ENCODE measurements around the gene SNX2.
A peak's percentile ranks its signal among the peaks of the same experiment; 100 is the strongest.

Gene SNX2

DNA sequence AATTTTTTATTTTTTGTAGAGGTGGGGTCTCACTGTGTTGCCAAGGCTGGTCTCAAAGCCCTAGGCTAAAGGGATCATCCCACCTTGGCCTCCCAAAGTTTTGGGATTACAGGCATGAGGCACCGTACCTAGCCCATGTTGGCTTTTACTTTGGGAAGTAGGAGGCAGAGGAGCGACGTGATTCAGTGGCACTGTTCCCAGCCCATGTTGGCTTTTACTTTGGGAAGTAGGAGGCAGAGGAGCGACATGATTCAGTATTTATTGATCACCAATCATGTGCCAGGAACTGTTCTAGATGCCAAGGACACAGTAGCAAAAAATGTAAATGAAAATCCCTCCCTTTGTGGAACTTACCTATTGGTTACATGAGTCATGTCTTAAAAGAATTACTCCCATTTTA lies 88.8 kb downstream of the SNX2 start:
- 94% methylated on average over 3 of the region's 4 CpGs for WGBS
- H3K4me2 ChIP-seq (ENCODE audit: low read length, poor library complexity, severe bottlenecking), result no peak overlapping the region
- H3K27ac ChIP-seq (ENCODE audit: low read length, poor library complexity, severe bottlenecking), result no peak overlapping the region

DNA sequence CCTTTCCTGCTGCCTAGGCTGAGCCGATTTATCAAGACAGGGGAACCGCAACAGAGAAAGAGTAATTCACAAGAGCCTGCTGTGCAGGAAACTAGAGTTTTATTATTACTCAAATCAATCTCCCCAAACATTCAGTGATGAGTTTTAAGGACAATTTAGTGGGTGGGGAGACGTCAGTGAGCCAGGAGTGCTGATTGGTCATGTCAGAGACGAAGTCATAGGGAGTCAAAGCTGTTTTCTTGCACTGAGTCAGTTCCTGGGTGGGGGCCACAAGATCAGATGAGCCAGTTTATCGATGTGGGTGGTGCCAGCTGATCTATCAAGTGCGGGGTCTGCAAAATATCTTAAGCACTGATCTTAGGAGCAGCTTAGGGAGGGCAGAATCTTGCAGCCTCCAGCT lies 89.5 kb downstream of the SNX2 start:
- H3K9ac ChIP-seq (ENCODE audit: low read length), result no peak overlapping the region
- no peak overlapping the region for H3K4ac ChIP-seq (ENCODE audit: low read depth in 1 of 2, low read length in 2 of 2)
- no peak overlapping the region for H2BK5ac ChIP-seq (ENCODE audit: low read depth, low read length, poor library complexity, severe bottlenecking)
- H2AK5ac ChIP-seq (ENCODE audit: low read length, severe bottlenecking), result no peak overlapping the region
- H3K4me2 ChIP-seq (ENCODE audit: low read length, poor library complexity, severe bottlenecking), result no peak overlapping the region
- H2AFZ ChIP-seq (ENCODE audit: low read depth, low read length), result no peak overlapping the region
- no peak overlapping the region for H3K27ac ChIP-seq (ENCODE audit: low read length, poor library complexity, severe bottlenecking)
- DNase-seq, result no peak
- no peak overlapping the region for H4K8ac ChIP-seq (ENCODE audit: low read length)
- no peak overlapping the region for H3K23ac ChIP-seq (ENCODE audit: low read length in 2 of 2)
- H2BK15ac ChIP-seq (ENCODE audit: low read depth, poor library complexity, severe bottlenecking), result no peak overlapping the region
- no peak overlapping the region for H3K14ac ChIP-seq (ENCODE audit: low read length in 2 of 2)
- no peak overlapping the region for H4K91ac ChIP-seq (ENCODE audit: low read length)
- H3K9me3 ChIP-seq (ENCODE audit: control insufficient read depth, low read length), result no peaks in the 10 kb centered on the region
- H3K4me1 ChIP-seq (ENCODE audit: control insufficient read depth, insufficient read depth, low read depth, low read length), result no peaks in the 10 kb centered on the region
- no peak overlapping the region for H3K4me3 ChIP-seq (ENCODE audit: insufficient read depth in 1 of 2, low read depth in 1 of 2, low read length in 2 of 2)
- 97% methylated on average over 5 of the region's 6 CpGs for WGBS
- H3K18ac ChIP-seq (ENCODE audit: low read depth in 1 of 2, low read length in 2 of 2), result no peak overlapping the region
- H3K79me1 ChIP-seq (replicated peaks; ENCODE audit: low read length, poor library complexity, severe bottlenecking), result peaks cover 29% of the 10 kb centered on the region
- peaks cover 0 to 14% of the 10 kb centered on the region in 2 experiments for H3K36me3 ChIP-seq (ENCODE audit: control insufficient read depth in 1 of 2, insufficient read depth in 2 of 2, low read depth in 1 of 2, low read length in 2 of 2)
- no peak overlapping the region for H2BK12ac ChIP-seq (ENCODE audit: low read length in 2 of 2)
- H3K27me3 ChIP-seq (ENCODE audit: control insufficient read depth in 1 of 2, insufficient read depth in 1 of 2, low read length in 2 of 2), result no peaks in the 10 kb centered on the region
- no peak overlapping the region for H2BK120ac ChIP-seq (ENCODE audit: low read depth, low read length)

More for the DNA sequence above, 88.8 kb downstream of the SNX2 start:
- Histone ChIP-seq H2BK120ac (ENCODE audit: low read depth, low read length) (no peak overlapping the region), H4K8ac (ENCODE audit: low read length) (no peak overlapping the region), H4K91ac (ENCODE audit: low read length) (no peak overlapping the region), H3K4me1 (ENCODE audit: control insufficient read depth, insufficient read depth, low read depth, low read length) (no peaks in the 10 kb centered on the region), H3K4me3 (ENCODE audit: insufficient read depth in 1 of 2, low read depth in 1 of 2, low read length in 2 of 2) (no peak overlapping the region), H3K4ac (ENCODE audit: low read depth in 1 of 2, low read length in 2 of 2) (no peak overlapping the region), H3K9ac (ENCODE audit: low read length) (no peak overlapping the region), H3K14ac (ENCODE audit: low read length in 2 of 2) (no peak overlapping the region), H3K23ac (ENCODE audit: low read length in 2 of 2) (no peak overlapping the region), H2AFZ (ENCODE audit: low read depth, low read length) (no peak overlapping the region), H3K9me3 (ENCODE audit: control insufficient read depth, low read length) (no peaks in the 10 kb centered on the region), H3K79me1 (replicated peaks; ENCODE audit: low read length, poor library complexity, severe bottlenecking) (peaks cover 32% of the 10 kb centered on the region), H2BK5ac (ENCODE audit: low read depth, low read length, poor library complexity, severe bottlenecking) (no peak overlapping the region), H3K36me3 (ENCODE audit: control insufficient read depth in 1 of 2, insufficient read depth in 2 of 2, low read depth in 1 of 2, low read length in 2 of 2) (peaks cover 0 to 14% of the 10 kb centered on the region in 2 experiments), H2BK15ac (ENCODE audit: low read depth, poor library complexity, severe bottlenecking) (no peak overlapping the region), H3K27me3 (ENCODE audit: control insufficient read depth in 1 of 2, insufficient read depth in 1 of 2, low read length in 2 of 2) (no peaks in the 10 kb centered on the region), H2BK12ac (ENCODE audit: low read length in 2 of 2) (no peak overlapping the region), H2AK5ac (ENCODE audit: low read length, severe bottlenecking) (no peak overlapping the region), H3K18ac (ENCODE audit: low read depth in 1 of 2, low read length in 2 of 2) (no peak overlapping the region)
- DNase-seq, result no peak

DNA sequence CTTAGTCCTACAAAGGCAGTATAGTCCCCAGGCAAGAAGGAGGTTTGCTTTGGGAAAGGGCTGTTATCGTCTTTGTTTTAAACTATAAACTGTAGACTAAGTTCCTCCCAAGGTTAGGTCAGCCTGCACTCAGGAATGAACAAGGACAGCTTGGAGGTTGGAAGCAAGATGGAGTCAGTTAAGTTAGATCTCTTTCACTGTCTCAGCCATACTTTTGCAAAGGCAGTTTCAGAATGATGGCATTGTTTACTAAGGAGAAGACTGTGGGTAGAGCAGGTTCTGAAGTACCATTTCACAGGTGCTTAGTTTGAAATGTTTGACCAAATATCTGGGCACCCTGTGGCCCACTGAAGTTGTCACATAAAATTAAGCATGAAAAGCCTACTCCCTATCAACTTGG lies 90.0 kb downstream of the SNX2 start:
- Histone ChIP-seq H2BK12ac (ENCODE audit: low read length in 2 of 2) (no peak overlapping the region), H3K9me3 (ENCODE audit: control insufficient read depth, low read length) (no peaks in the 10 kb centered on the region), H3K4me1 (ENCODE audit: control insufficient read depth, insufficient read depth, low read depth, low read length) (no peaks in the 10 kb centered on the region), H2AK5ac (ENCODE audit: low read length, severe bottlenecking) (no peak overlapping the region), H2AFZ (ENCODE audit: low read depth, low read length) (no peak overlapping the region), H4K8ac (ENCODE audit: low read length) (no peak overlapping the region), H2BK15ac (ENCODE audit: low read depth, poor library complexity, severe bottlenecking) (no peak overlapping the region), H3K18ac (ENCODE audit: low read depth in 1 of 2, low read length in 2 of 2) (no peak overlapping the region), H3K14ac (ENCODE audit: low read length in 2 of 2) (no peak overlapping the region), H3K79me1 (replicated peaks; ENCODE audit: low read length, poor library complexity, severe bottlenecking) (peaks cover 29% of the 10 kb centered on the region), H4K91ac (ENCODE audit: low read length) (no peak overlapping the region), H2BK120ac (ENCODE audit: low read depth, low read length) (no peak overlapping the region), H2BK5ac (ENCODE audit: low read depth, low read length, poor library complexity, severe bottlenecking) (no peak overlapping the region), H3K4ac (ENCODE audit: low read depth in 1 of 2, low read length in 2 of 2) (no peak overlapping the region), H3K4me3 (ENCODE audit: insufficient read depth in 1 of 2, low read depth in 1 of 2, low read length in 2 of 2) (no peak overlapping the region), H3K4me2 (ENCODE audit: low read length, poor library complexity, severe bottlenecking) (no peak overlapping the region), H3K27ac (ENCODE audit: low read length, poor library complexity, severe bottlenecking) (no peak overlapping the region), H3K27me3 (ENCODE audit: control insufficient read depth in 1 of 2, insufficient read depth in 1 of 2, low read length in 2 of 2) (no peaks in the 10 kb centered on the region), H3K23ac (ENCODE audit: low read length in 2 of 2) (no peak overlapping the region), H3K36me3 (ENCODE audit: control insufficient read depth in 1 of 2, insufficient read depth in 2 of 2, low read depth in 1 of 2, low read length in 2 of 2) (peaks cover 0 to 14% of the 10 kb centered on the region in 2 experiments), H3K9ac (ENCODE audit: low read length) (no peak overlapping the region)
- 100% methylated on average over 1 of the region's 1 CpG for whole genome bisulfite sequencing
- no peak for DNase-seq

DNA sequence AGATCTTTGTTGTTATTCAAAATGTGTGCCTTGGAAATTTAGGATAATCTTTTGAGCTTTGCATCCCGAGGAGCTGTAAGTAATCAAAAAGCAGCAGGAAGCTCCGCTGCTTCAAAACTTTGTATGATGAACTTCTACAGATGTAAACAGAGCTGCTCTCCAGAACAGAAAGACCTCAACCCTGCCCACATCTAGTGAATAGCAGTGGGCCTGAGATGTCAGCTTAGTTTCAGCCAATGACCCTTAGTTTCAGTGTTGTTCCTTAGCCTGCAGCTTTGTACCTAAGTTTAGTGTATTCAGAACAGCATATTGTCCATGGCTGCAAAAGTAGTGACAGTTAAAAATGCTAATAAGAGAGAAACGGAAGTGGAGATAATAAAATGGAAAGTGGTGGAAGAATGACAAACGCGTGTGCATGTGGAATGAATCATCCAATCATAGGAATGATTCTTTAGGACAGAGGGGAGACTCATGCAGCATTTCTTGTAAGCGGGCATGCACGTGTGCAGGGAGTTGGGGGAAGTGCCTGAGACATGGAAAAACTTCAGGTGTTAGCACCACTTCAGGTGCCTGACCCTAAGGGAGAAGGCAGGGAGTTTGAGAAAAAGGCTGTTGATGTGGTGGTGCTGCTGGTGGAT lies 95.5 kb downstream of the SNX2 start:
- Histone ChIP-seq H3K79me1 (replicated peaks; ENCODE audit: low read length, poor library complexity, severe bottlenecking) (peaks cover 25% of the 10 kb centered on the region), H2BK5ac (ENCODE audit: low read depth, low read length, poor library complexity, severe bottlenecking) (no peak overlapping the region), H3K9me3 (ENCODE audit: control insufficient read depth, low read length) (no peaks in the 10 kb centered on the region), H3K4me1 (ENCODE audit: control insufficient read depth, insufficient read depth, low read depth, low read length) (no peaks in the 10 kb centered on the region), H2AFZ (ENCODE audit: low read depth, low read length) (no peak overlapping the region), H4K91ac (ENCODE audit: low read length) (peak overlapping the region; percentile 54), H3K4me3 (ENCODE audit: insufficient read depth in 1 of 2, low read depth in 1 of 2, low read length in 2 of 2) (no peak overlapping the region), H3K14ac (ENCODE audit: low read length in 2 of 2) (no peak overlapping the region), H2BK120ac (ENCODE audit: low read depth, low read length) (no peak overlapping the region), H3K4me2 (ENCODE audit: low read length, poor library complexity, severe bottlenecking) (no peak overlapping the region), H3K4ac (ENCODE audit: low read depth in 1 of 2, low read length in 2 of 2) (peak overlapping the region in 1 of 2 experiments; percentile 5), H3K27ac (ENCODE audit: low read length, poor library complexity, severe bottlenecking) (no peak overlapping the region), H3K23ac (ENCODE audit: low read length in 2 of 2) (no peak overlapping the region), H3K18ac (ENCODE audit: low read depth in 1 of 2, low read length in 2 of 2) (peak overlapping the region in 1 of 2 experiments; percentile 11), H3K9ac (ENCODE audit: low read length) (peak overlapping the region; percentile 30), H2BK12ac (ENCODE audit: low read length in 2 of 2) (no peak overlapping the region), H2AK5ac (ENCODE audit: low read length, severe bottlenecking) (no peak overlapping the region), H3K27me3 (ENCODE audit: control insufficient read depth in 1 of 2, insufficient read depth in 1 of 2, low read length in 2 of 2) (no peaks in the 10 kb centered on the region), H4K8ac (ENCODE audit: low read length) (peak overlapping the region; percentile 51), H2BK15ac (ENCODE audit: low read depth, poor library complexity, severe bottlenecking) (no peak overlapping the region), H3K36me3 (ENCODE audit: control insufficient read depth in 1 of 2, insufficient read depth in 2 of 2, low read depth in 1 of 2, low read length in 2 of 2) (peaks cover 0 to 14% of the 10 kb centered on the region in 2 experiments)
- whole genome bisulfite sequencing, result 42% methylated on average over 7 of the region's 7 CpGs
- peak; percentile 48 for DNase-seq
